OCI-LY7 (cell line): ENCODE measurements around the gene DFFA. TPM values are rescaled to one million over a fixed set of nuclear protein-coding genes. Genes with fewer than 3 reads are reported as not detected.
"Not testable (repeated sequence)": the region's sequence is repeated elsewhere in the genome, so short reads cannot be mapped to it uniquely, and the experiment has no call there.

Experiments
- BruUV-seq: library from RNA; stranded (reverse); fragments of 400-500 nt; replicated peaks from 2 replicates; lab custom pipeline; 2021; lab: Mats Ljungman, UMichigan
- CTCF ChIA-PET: fragments of 300-600 bp; sonication (Branson Sonifier 250); formaldehyde crosslinking; loops from one replicate; lab custom pipeline; 2022; ENCODE audit warnings: antibody characterized with exemption; ENCODE audit not compliant: unreplicated experiment; lab: Charles Lee
- POLR2A ChIA-PET: fragments of 300-600 bp; sonication (Branson Sonifier 250); formaldehyde crosslinking; loops from one replicate; lab custom pipeline; 2022; ENCODE audit warnings: antibody characterized with exemption; lab: Charles Lee
- DNase-seq: peaks from one replicate; pipeline ENCODE4 v3.0.0-alpha.2; 2015; ENCODE audit warnings: low spot score
- H2AFZ ChIP-seq: fragments of 200-600 bp; sonication (generic), shearing (Covaris generic); 2 replicates; pipeline ENCODE4 v1.6.1; 2014; ENCODE audit warnings: mild to moderate bottlenecking, antibody characterized with exemption, low read length, moderate library complexity
- H3K27ac ChIP-seq: fragments of 200-600 bp; sonication (generic); 2 replicates; pipeline ENCODE4 v1.5.1; 2014; ENCODE audit warnings: mixed run types, low read depth, mild to moderate bottlenecking, moderate library complexity, low read length, inconsistent platforms; ENCODE audit not compliant: poor library complexity, severe bottlenecking
- H3K36me3 ChIP-seq: fragments of 200-600 bp; sonication (generic); 2 replicates; pipeline ENCODE4 v1.6.1; 2014; ENCODE audit warnings: mild to moderate bottlenecking, antibody characterized with exemption, low read length, moderate library complexity, mixed read lengths; ENCODE audit not compliant: insufficient read depth
- H3K4me1 ChIP-seq: fragments of 200-600 bp; sonication (generic); 2 replicates; pipeline ENCODE4 v1.5.1; 2014; ENCODE audit warnings: mild to moderate bottlenecking, low read length; ENCODE audit not compliant: insufficient read depth, poor library complexity, severe bottlenecking
- H3K4me2 ChIP-seq: fragments of 200-600 bp; sonication (generic); 2 replicates; pipeline ENCODE4 v1.6.1; 2014; ENCODE audit warnings: mild to moderate bottlenecking, low read length
- H3K4me3 ChIP-seq: fragments of 200-600 bp; sonication (generic); 2 replicates; pipeline ENCODE4 v1.5.1; 2014; ENCODE audit warnings: mild to moderate bottlenecking, low read depth, low read length; ENCODE audit not compliant: poor library complexity, severe bottlenecking
- H3K79me2 ChIP-seq: fragments of 200-600 bp; sonication (generic); 2 replicates; pipeline ENCODE4 v1.6.1; 2016; ENCODE audit warnings: low read depth, mild to moderate bottlenecking, low read length, moderate library complexity, mixed read lengths; ENCODE audit not compliant: insufficient read depth
- H3K9me2 ChIP-seq: fragments of 200-600 bp; sonication (generic); 2 replicates; pipeline ENCODE4 v1.6.1; 2016; ENCODE audit warnings: mild to moderate bottlenecking, low read length, mixed read lengths; ENCODE audit not compliant: insufficient read depth
- H3K9me3 ChIP-seq: fragments of 200-600 bp; sonication (generic); 2 replicates; pipeline ENCODE4 v1.6.1; 2014; ENCODE audit warnings: mild to moderate bottlenecking, mixed run types, low read length, mixed read lengths
- H4K20me1 ChIP-seq: fragments of 200-600 bp; sonication (generic); 2 replicates; pipeline ENCODE4 v1.6.1; 2014; ENCODE audit warnings: mild to moderate bottlenecking, antibody characterized with exemption, low read length, moderate library complexity, mixed read lengths; ENCODE audit not compliant: insufficient read depth
- EZH2phosphoT487 ChIP-seq: fragments of 200-600 bp; sonication (generic); IDR thresholded peaks from 2 replicates; pipeline ENCODE4 v1.6.1; 2018; ENCODE audit warnings: low read depth, borderline replicate concordance, mild to moderate bottlenecking, mixed run types, antibody characterized with exemption, low read length, moderate library complexity, mixed read lengths
- intact Hi-C: fragments of 100-400 bp; cut with micrococcal nuclease; formaldehyde crosslinking; loops from one replicate; pipeline ENCODE4 v1.10.0; 2022; ENCODE audit not compliant: unreplicated experiment
- total RNA-seq, 2 experiments: library from RNA; depleted of rRNA in 1 of 2; stranded (reverse); fragments of >200 nt in 1 of 2; shearing (Covaris generic) in 1 of 2; gene quantifications; 2 replicates each; pipeline ENCODE4 v1.2.3, GENCODE V29; 2014 to 2022
- TF ChIP-seq, protein P1 (sequence below): fragments of 200-600 bp; sonication (generic); conservative IDR thresholded peaks from 2 replicates; pipeline ENCODE4 v1.5.1; 2014; ENCODE audit warnings: mild to moderate bottlenecking, antibody characterized with exemption, low read length, moderate library complexity, mixed read lengths

Gene DFFA
- total RNA-seq, 2 experiments from 2014 or later, result 64.6 to 79.0 TPM

DNA sequence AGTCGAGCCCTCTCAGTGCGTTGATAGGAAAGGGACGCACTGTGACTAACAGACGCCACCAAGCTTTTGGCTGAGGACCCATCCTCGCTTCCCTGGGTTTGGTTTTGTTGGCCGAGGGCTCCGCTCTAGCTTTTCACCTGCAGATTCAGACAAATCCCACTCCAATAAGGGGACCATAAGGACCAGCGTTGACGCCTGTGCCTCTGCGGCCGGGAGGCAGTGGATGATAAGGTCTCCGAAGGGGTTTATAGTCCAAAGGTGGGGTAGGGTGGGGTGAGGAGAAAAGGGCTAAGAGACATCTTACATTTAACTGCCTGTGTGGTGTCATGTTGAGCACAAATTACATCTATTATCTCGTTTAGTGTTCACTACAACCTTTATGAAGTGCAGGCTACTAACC lies 3.2 kb upstream of the DFFA start:
- H3K4me1 ChIP-seq, result peaks cover 32% of the 10 kb centered on the region
- ChIA-PET POLR2A (interaction anchor here (0.6 to 1.0 kb wide), 4 partner anchors 10 to 421 kb away, joined by 3 to 7 read pairs (median 3); no protein-coding TSS in a partner anchor), CTCF (no interaction called here)
- H3K36me3 ChIP-seq, result peaks cover 3% of the 10 kb centered on the region; the same call in 1 of the 2 replicates
- H3K4me2 ChIP-seq, result peak overlapping the region; percentile 85
- intact Hi-C loops, result loop anchor here (10.0 kb wide), 1 partner anchor 441 kb away; the partner anchor contains the start of gene UBE4B
- peak; percentile 14 for DNase-seq
- peaks cover 53% of the 10 kb centered on the region for H3K79me2 ChIP-seq
- H3K9me3 ChIP-seq, result no peaks in the 10 kb centered on the region
- BruUV-seq, result no TSS peak
- H4K20me1 ChIP-seq, result peaks cover 4% of the 10 kb centered on the region; the same call in 1 of the 2 replicates
- H3K4me3 ChIP-seq, result peak overlapping the region; percentile 85
- H3K9me2 ChIP-seq, result no peaks in the 10 kb centered on the region
- TF ChIP-seq EZH2phosphoT487, result no peak
- TF ChIP-seq, protein P1, sequence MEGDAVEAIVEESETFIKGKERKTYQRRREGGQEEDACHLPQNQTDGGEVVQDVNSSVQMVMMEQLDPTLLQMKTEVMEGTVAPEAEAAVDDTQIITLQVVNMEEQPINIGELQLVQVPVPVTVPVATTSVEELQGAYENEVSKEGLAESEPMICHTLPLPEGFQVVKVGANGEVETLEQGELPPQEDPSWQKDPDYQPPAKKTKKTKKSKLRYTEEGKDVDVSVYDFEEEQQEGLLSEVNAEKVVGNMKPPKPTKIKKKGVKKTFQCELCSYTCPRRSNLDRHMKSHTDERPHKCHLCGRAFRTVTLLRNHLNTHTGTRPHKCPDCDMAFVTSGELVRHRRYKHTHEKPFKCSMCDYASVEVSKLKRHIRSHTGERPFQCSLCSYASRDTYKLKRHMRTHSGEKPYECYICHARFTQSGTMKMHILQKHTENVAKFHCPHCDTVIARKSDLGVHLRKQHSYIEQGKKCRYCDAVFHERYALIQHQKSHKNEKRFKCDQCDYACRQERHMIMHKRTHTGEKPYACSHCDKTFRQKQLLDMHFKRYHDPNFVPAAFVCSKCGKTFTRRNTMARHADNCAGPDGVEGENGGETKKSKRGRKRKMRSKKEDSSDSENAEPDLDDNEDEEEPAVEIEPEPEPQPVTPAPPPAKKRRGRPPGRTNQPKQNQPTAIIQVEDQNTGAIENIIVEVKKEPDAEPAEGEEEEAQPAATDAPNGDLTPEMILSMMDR, result no peak
- peak overlapping the region; percentile 34 for H2AFZ ChIP-seq
- peak overlapping the region; percentile 27 for H3K27ac ChIP-seq

- H4K20me1 ChIP-seq, result peaks cover 4% of the 10 kb centered on the region; the same call in 1 of the 2 replicates
- POLR2A ChIA-PET, result interaction anchor here (0.6 to 1.0 kb wide), 4 partner anchors 11 to 422 kb away, joined by 3 to 7 read pairs (median 3); no protein-coding TSS in a partner anchor
- peak; percentile 90 for DNase-seq
- peak within 1 kb of the TSS; percentile 85 for H3K4me3 ChIP-seq
- H3K4me2 ChIP-seq, result peak within 1 kb of the TSS; percentile 91
- H3K79me2 ChIP-seq, result peaks cover 57% of the 10 kb centered on the region
- H3K4me1 ChIP-seq, result peaks cover 32% of the 10 kb centered on the region
- peak within 1 kb of the TSS; percentile 88 for H2AFZ ChIP-seq
- peaks cover 7% of the 10 kb centered on the region; the same call in 1 of the 2 replicates for H3K36me3 ChIP-seq
- no peaks in the 10 kb centered on the region for H3K9me2 ChIP-seq
- CTCF ChIA-PET, result no interaction called here
- TF ChIP-seq EZH2phosphoT487, result no peak
- TF ChIP-seq, protein P1, result no peak
- BruUV-seq, result no TSS peak
- H3K27ac ChIP-seq, result peak within 1 kb of the TSS; percentile 96
- intact Hi-C loops, result loop anchor here (10.0 kb wide), 1 partner anchor 440 kb away; the partner anchor contains the start of gene UBE4B
- no peaks in the 10 kb centered on the region for H3K9me3 ChIP-seq
Measured at GRCh38 chr1:10474613-10475507, 2.5 kb upstream of the DFFA start, which contains the start of gene PEX14. PEX14 (plus strand) TSS chr1:10474950; CDS start chr1:10474967, 17 bp downstream.

GRCh38 chr1:10474309-10474612 lies 1.9 kb upstream of the DFFA start:
- DNase-seq, BruUV-seq, H3K9me3 ChIP-seq, H3K9me2 ChIP-seq, H4K20me1 ChIP-seq, CTCF ChIA-PET: not testable (repeated sequence)
- H3K4me1 ChIP-seq, result peaks cover 32% of the 10 kb centered on the region
- H3K79me2 ChIP-seq, result peaks cover 58% of the 10 kb centered on the region
- peaks cover 12% of the 10 kb centered on the region; the same call in 1 of the 2 replicates for H3K36me3 ChIP-seq
- H3K4me2 ChIP-seq, result peak overlapping the region; percentile 91
- POLR2A ChIA-PET, result interaction anchor here (0.6 kb wide), 1 partner anchor 87 kb away, joined by 5 read pairs; no protein-coding TSS in a partner anchor
- peak overlapping the region; percentile 96 for H3K27ac ChIP-seq
- H3K4me3 ChIP-seq, result peak overlapping the region; percentile 85
- intact Hi-C loops, result loop anchor here (10.0 kb wide), 1 partner anchor 439 kb away; the partner anchor contains the start of gene UBE4B
- H2AFZ ChIP-seq, result peak overlapping the region; percentile 22; the same call in 1 of the 2 replicates
